ENCODE results near the gene C1QA. TPM values are rescaled to one million over a fixed set of nuclear protein-coding genes. Genes with fewer than 3 reads are reported as not detected.

The C1QA gene
- total RNA-seq, 1 donor, result not detected

GRCh38 chr1:22643381-22643780, 7.0 kb downstream of the C1QA start, which contains the start of gene C1QC:
C1QC (plus strand) TSS chr1:22643633; CDS start chr1:22644024, 391 bp downstream.
- no peak within 1 kb of the TSS for H3K4me3 ChIP-seq (ENCODE audit: low read depth, low read length)
- no peak for TF ChIP-seq CTCF (IDR thresholded peaks at IDR 0.05; ENCODE audit: insufficient read depth, low read length)
- DNase-seq (ENCODE audit: low read depth), result no peak

- no peak overlapping the region for H3K4me3 ChIP-seq (ENCODE audit: low read depth, low read length)
- TF ChIP-seq CTCF (IDR thresholded peaks at IDR 0.05; ENCODE audit: insufficient read depth, low read length), result no peak
- DNase-seq (ENCODE audit: low read depth), result no peak
Measured at GRCh38 chr1:22643928-22644327, 7.5 kb downstream of the C1QA start.

GRCh38 chr1:22645931-22646330, 9.5 kb downstream of the C1QA start:
- no peak for TF ChIP-seq CTCF (IDR thresholded peaks at IDR 0.05; ENCODE audit: insufficient read depth, low read length)
- H3K4me3 ChIP-seq (ENCODE audit: low read depth, low read length), result no peak overlapping the region
- DNase-seq (ENCODE audit: low read depth), result no peak

GRCh38 chr1:22646384-22646783, 10.0 kb downstream of the C1QA start:
- no peak for TF ChIP-seq CTCF (IDR thresholded peaks at IDR 0.05; ENCODE audit: insufficient read depth, low read length)
- H3K4me3 ChIP-seq (ENCODE audit: low read depth, low read length), result no peak overlapping the region
- DNase-seq (ENCODE audit: low read depth), result no peak

GRCh38 chr1:22650089-22650693, 13.8 kb downstream of the C1QA start:
- no peak for TF ChIP-seq CTCF (IDR thresholded peaks at IDR 0.05; ENCODE audit: insufficient read depth, low read length)

GRCh38 chr1:22651941-22652856, 15.8 kb downstream of the C1QA start:
- TF ChIP-seq CTCF (IDR thresholded peaks at IDR 0.05; ENCODE audit: insufficient read depth, low read length), result no peak
- no peak for DNase-seq (ENCODE audit: low read depth)
- no peak overlapping the region for H3K4me3 ChIP-seq (ENCODE audit: low read depth, low read length)

More at GRCh38 chr1:22650089-22650693, 13.8 kb downstream of the C1QA start:
- no peak for DNase-seq (ENCODE audit: low read depth)
- H3K4me3 ChIP-seq (ENCODE audit: low read depth, low read length), result no peak overlapping the region
